OCI-M2 (cell line): ENCODE data around the gene EXOC7.

Source experiments
- DNase-seq: peaks from one replicate; lab custom pipeline; 2025; ENCODE audit not compliant: unreplicated experiment; lab: John Stamatoyannopoulos, UW

The EXOC7 gene

DNA sequence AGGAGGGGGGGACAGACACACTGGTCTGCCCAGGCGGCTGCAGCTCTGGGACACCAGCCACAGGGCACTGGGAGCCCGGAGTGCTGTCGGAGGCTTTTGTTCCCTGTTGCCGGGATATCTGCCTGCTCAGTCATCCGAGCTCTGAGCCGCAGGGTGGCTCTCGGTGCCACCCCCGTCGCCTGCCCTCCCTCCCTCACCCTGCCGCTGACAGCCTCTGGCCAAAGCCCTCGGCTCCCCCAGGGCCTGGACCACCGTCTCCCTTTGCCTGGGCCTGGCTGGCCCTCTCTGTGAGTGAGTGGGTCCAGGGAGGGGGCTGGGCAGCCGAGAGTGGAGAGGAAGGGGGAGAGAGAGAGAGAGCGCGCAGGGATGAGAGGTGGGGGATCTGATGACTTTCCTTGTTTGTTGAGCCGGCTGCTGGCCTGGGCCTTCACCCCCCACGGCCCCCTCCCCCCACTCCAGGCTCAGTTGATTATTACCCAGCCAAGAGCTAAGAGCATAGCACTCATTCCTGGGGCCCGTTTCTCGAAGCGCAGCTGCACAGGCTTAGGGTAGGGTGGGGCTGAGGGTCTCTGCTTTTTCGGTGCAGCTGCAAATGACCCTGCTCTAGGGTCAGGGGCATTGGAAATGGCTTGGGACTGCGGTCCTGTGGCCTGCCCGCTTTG lies 34.8 kb upstream of the EXOC7 start:
- DNase-seq: no peak

DNA sequence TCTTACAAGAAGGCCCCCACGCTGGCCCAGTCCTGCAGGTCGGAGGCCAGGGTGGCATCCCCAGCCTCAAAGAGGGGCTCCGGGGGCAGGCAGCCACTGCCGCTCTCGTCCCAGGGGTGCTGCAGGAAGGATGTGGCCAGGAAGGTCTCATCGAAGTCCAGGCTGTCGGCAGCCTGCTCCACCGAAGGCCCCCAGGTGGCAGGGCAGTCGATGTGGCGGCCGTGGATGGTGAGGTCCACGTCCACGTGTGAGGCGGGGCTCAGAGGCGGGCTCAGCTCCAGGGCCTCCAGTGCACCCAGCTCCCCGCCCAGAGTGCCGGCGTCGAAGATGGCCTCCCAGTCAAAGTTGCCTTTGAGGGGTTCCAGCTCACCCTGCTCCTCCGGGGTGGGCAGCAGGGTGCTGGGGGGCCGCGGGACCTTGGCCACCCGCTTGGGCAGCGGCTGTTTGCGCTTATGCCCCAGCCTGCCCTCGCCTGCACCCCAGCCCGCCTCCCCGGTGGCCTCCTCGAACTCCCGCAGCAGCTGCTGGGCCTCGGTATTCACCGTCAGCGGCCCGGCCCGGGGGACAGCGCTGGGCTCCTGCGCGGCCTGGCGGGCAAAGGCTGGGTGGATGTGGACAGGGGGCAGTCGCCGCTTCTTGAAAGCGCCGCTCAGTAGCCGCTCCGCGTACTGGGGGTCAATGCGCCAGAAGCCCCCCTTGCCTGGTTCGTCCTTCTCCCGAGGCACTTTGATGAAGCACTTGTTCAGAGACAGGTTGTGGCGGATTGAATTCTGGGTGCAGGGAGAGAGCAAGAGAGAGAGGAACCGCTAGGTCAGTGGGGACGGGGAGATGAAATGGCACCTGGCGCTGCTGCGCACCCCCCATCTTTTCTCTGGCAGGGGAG lies 34.0 kb upstream of the EXOC7 start:
- DNase-seq: no peak

DNA sequence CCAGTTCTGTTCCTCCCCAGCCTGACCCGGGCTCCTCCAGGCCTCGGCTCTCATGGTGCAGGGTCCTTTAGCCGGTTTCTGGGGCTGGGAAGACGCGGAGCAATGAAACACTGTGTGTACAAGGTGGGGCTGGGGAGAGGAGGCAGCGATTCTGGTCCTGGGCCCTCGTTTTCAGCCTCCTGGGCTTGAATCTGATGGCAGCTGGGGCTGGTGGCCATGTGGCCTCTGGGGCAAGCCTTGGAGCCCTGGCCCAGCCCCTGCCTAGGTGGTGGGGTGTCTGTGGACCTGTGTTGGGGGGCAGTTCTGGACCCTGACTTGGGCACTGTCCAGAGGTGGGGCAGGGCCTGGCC lies 33.4 kb upstream of the EXOC7 start:
- no peak for DNase-seq

- no peak for DNase-seq
Observed at GRCh38 chr17:76136276-76137000, 32.9 kb upstream of the EXOC7 start.

GRCh38 chr17:76135810-76136188 lies 32.2 kb upstream of the EXOC7 start:
- no peak for DNase-seq

DNA sequence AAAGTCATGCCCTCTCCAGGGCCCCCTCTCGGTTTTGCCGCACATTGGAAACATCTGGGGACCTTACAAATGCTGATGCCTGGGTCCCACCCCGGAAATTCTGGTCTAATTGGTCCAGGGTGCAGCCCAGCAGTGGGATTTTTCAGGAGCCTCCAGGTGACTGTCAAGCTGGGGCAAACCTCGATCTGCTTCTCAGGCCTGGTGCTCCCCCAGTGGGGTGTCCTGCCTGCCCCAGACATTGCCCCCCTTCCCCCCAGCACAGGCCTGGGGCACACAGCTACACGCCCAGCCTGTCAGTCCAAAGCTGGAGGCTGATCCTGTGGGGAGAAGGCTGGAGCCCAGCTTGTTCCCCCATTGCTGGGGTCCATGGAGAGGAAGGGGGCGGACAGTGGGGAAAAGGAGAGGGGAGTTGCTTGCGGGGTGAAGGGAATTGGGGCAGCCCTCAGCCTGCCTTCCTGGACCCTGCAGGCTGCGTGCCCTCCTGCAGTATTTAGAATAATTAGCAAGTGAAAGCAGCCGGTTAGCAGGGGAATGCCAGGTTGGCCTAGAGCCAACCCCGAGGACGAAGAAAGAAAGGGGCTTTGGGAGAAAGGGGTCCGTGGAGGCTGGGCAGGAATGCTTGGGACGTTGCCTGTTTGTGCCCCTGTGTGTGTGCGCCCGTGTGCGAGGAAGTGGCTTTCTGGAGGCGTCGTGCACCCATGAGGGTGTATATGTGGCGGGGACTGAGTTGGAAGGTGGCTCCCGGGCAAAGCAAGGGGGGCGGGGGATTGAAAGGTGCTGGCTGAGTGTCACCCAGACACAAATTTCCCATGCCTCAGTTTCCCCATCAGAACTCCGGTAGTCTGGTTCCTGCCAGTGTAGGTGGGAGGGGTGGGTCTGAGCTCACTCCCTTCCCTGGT lies 31.6 kb upstream of the EXOC7 start:
- DNase-seq: no peak

DNA sequence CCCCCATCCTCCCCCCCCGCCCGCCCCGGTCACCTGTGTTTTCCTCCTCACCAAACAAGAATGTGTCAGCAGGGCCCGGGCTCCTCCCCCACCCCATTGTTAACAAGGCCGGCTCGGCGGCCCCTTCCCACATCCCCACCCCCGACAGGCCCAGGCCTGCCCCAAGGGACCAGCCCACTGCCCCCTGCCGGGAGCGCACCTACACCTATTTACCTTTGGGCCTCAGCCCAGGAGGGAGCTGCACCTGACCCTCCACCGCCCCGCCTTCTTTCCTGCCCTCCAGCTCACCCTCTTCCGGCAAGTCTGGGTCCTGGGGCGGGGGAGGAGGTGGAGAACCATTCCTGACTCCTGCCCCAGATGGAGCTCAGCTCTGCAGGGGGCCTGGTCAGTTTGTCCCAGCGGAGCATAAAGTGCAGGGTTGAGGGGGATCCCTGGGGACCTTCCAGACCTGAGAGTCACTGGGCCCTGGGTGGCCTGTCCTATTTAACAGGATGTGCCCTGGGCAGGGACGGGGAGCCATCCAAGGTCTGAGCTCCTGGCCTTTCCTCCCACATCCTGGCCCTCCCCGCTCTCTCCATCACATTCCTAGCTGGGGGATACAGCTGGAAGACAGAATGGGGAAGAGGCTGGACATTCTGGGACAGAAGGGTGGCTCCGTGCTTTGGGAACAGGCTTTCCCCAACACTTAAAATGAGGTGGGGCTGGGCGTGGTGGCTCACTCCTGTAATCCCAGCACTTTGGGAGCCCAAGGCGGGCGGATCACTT lies 29.2 kb upstream of the EXOC7 start:
- no peak for DNase-seq

GRCh38 chr17:76131692-76132573 lies 28.3 kb upstream of the EXOC7 start:
- no peak for DNase-seq

DNA sequence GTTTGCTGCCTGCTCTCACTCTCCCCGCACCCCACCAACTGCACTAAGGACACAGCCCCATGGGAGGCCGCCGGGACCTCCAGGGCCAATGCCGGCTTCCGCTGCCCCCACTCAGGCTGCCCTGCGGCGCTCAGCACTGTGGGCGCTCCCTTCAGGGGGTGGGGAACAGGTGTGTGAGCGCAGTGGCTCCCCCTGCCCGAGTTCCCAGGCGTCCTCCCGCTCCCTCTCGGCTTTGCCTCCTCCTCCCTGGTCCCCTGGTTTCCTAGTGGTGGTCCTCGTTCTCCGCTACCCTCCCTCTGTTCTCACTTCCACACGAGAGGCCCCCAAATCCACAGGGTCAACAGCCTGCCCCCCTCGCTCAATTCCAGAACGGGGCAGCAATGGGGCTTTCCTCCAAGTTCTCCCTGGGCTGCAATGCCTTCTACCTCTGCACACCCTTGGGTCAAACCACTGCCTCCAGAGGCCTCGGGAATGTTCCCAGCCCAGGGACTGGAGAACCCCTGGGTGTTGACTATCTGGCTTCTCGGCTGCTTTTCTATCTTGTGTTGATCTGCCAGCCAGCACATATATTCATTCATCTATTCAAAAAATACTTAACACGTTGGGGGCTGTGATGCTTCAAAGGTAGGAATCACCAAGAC lies 27.6 kb upstream of the EXOC7 start:
- DNase-seq: no peak

DNA sequence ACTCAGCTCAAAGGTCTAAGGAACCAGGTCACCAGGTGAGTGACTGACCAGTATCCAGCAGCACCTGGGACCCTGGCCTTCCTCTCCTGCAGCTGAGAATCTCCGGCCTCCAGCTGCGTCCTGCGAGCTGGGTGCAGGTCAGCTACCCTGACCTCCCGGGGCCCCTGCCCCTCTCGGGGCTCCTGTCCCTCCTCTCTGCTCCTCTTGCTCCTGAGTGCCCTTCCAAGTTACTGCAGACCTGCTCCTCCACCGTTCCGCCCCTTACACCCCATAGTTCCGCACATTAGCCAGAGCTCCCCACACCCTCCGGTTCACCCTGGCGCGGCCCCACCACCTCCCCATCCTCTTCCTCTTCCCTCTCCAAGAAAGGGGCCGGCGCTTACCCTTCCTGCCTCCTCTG lies 26.9 kb upstream of the EXOC7 start:
- DNase-seq: no peak

DNA sequence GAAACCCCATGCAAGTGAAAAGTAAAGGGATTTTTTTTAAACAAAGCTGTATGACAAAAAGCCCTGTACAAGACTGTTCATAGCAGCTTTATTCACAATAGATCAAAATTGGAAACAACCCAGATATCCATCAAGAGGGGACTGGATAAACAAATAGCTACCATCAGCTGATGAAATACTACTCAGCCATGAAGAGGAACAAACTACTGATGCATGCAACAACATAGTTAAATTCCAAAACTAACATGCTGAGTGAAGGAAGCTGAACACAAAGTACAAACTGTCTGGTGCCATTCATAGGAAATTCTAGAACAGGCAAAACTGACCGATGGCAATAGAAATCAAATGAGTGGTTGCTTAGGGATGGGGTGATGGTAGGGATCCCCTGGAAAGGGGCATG lies 22.3 kb upstream of the EXOC7 start:
- no peak for DNase-seq

DNA sequence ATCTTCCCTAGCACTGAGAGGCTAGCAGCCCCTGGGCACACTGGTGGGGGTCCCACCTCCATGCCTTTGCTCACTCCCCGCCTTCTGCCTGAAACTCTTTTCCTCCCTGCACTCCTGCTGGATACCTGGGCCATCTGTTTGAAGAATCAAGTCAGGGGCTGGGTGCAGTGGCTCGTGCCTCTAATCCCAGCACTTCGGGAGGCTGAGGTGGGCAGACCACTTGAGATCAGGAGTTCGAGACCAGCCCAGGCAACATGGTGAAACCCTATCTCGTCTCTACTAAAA lies 21.7 kb upstream of the EXOC7 start:
- DNase-seq: no peak

DNA sequence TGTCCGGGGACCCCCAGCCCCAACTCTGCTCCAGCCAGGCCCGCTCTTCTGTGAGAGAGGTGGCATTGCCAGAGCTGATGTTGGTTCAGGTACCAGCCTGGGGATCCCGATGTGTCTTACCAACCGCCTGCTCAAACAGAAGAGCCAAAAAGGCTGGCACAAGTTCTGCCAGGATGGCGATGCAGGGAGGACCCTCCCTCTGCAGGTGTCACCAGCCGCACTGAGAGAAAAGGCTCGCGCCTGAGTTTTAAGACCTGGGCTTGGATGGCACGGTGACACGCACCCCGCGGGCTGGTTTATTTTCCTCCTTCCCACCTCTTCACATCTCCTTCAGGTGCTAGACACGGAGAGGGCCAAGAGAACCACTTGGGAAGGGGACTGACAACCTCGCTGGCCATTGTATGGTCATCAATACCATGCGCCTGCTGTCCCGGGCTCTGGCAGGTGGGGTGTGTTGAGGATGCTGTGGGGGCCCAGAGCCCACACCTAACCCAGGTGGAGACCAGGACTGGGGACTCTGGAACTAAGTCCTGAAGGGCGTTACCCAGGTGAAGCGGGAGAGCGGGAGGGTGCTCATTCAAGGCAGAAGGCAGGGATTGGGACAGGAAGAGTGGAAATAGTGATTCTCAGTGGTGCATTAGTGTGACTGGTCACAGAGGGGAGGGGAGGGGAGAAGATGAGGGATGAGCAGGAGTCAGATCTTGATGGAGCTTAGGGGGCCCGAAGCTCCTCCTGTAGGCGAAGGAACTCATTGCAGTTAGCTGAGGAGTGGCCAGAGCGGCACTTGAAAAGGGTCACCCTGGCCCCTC lies 21.2 kb upstream of the EXOC7 start:
- no peak for DNase-seq

- no peak for DNase-seq
Observed at GRCh38 chr17:76123749-76124581, 20.4 kb upstream of the EXOC7 start.

- no peak for DNase-seq
Observed at GRCh38 chr17:76123191-76123499, 19.6 kb upstream of the EXOC7 start.

DNA sequence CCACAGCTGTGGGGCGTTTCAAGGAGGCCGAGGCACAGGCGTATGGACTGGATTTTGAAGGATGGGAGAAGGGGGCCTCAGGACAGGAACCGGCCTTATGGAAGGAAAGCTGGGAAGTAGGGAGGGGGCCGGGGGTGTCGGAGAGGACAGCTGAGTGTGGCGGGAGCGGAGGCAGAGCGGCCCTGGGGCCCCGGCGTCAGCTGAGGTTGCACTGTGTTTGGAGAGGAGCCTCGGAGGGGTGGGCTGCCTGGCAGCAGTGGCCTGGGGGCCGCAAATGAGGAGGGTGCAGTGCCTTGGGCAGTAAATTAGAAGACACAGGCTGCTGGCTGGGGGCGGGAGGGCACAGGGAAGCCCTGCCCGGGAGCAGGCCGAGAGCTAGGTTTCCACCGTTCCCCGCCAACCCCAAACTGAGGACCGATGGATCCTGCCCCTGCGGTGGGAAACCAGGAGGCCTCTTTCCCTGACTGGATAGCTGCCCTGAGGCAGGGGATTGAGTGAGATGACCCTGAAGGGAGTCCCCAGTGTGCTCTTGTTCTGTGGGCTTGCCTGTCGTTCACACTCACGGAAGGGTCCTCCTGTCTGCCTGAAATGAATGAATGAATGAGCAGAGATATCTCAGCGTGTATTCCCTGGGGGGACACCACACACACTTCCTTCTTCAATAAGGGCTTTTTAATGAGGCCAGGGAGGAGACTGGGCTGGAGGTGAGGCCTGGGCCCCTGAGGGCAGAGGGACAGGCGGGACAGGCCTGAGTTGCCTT lies 19.0 kb upstream of the EXOC7 start:
- DNase-seq: no peak

DNA sequence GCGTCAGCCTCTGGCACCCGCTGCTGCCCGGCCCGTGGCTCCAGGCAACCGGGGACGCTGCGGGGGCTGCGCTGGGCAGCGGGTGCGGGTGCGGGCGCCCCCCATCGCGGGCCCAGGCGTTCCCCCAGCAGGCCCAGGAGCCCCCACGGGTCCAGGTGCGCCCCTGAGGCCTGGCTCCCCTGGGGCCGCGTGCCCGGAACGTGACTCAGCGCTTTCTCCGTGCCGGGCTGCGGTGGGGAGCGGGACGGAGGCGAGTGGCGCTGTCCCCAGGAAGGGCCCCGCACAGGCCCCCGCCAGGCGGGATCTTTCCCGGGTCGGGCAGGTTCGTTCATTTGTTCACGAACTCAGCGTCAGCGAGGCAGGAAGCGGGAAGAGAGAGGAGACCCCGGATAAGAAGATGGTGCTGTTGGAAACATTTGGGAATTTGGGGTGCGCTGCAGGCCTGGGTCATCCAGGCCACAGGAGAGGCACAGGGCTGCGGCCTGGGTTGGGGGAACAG lies 18.4 kb upstream of the EXOC7 start:
- DNase-seq: no peak
